ENCODE results near the gene INPP5A. TPM values are rescaled to one million over a fixed set of nuclear protein-coding genes. Genes with fewer than 3 reads are reported as not detected.

INPP5A gene
- total and polyA plus RNA-seq, 10 of the 15 experiments (the other 5 are each of a cell fraction or from before 2014, with no cell fraction given), result 0.52 to 15.0 (median 6.3) TPM

DNA sequence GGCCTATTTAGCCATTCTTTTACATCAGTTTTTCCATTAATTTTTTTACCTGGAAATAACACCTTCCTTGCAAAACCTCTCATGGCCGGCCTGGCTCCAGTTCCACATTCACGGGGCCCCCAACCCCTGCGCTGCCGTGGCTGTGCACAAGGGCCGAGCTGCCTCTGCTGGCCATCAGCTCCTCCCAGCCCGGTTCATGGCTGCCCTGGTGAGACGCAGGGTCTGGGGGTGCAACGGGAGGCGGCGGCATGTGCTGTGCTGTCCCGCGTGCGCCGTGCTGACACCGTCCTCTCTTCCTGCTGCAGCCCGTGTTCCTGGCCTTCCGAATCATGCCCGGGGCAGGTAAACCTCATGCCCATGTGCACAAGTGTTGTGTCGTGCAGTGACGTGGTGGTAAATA is 244.0 kb downstream of the INPP5A start:
- no peak overlapping the region for H3K27ac ChIP-seq (ENCODE audit: control insufficient read depth, insufficient read depth)
- BruUV-seq (replicated peaks), result no TSS peak
- TF ChIP-seq MTA2 (IDR thresholded peaks at IDR 0.05; ENCODE audit: low read depth) (no peak), ZNF274 (IDR thresholded peaks at IDR 0.05; ENCODE audit: insufficient read depth, insufficient read length) (no peak), NR2C1 (IDR thresholded peaks at IDR 0.05) (no peak), BACH1 (IDR thresholded peaks at IDR 0.05; ENCODE audit: borderline replicate concordance) (no peak), ESRRA (IDR thresholded peaks at IDR 0.05; ENCODE audit: low read length) (no peak), IKZF2 (IDR thresholded peaks at IDR 0.05) (no peak), HDAC2 (IDR thresholded peaks at IDR 0.05) (no peak), NFXL1 (IDR thresholded peaks at IDR 0.05; ENCODE audit: borderline replicate concordance) (no peak)
- TF ChIP-seq, protein P1, sequence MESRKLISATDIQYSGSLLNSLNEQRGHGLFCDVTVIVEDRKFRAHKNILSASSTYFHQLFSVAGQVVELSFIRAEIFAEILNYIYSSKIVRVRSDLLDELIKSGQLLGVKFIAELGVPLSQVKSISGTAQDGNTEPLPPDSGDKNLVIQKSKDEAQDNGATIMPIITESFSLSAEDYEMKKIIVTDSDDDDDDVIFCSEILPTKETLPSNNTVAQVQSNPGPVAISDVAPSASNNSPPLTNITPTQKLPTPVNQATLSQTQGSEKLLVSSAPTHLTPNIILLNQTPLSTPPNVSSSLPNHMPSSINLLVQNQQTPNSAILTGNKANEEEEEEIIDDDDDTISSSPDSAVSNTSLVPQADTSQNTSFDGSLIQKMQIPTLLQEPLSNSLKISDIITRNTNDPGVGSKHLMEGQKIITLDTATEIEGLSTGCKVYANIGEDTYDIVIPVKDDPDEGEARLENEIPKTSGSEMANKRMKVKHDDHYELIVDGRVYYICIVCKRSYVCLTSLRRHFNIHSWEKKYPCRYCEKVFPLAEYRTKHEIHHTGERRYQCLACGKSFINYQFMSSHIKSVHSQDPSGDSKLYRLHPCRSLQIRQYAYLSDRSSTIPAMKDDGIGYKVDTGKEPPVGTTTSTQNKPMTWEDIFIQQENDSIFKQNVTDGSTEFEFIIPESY (IDR thresholded peaks at IDR 0.05), result no peak
- TF ChIP-seq, protein P2, sequence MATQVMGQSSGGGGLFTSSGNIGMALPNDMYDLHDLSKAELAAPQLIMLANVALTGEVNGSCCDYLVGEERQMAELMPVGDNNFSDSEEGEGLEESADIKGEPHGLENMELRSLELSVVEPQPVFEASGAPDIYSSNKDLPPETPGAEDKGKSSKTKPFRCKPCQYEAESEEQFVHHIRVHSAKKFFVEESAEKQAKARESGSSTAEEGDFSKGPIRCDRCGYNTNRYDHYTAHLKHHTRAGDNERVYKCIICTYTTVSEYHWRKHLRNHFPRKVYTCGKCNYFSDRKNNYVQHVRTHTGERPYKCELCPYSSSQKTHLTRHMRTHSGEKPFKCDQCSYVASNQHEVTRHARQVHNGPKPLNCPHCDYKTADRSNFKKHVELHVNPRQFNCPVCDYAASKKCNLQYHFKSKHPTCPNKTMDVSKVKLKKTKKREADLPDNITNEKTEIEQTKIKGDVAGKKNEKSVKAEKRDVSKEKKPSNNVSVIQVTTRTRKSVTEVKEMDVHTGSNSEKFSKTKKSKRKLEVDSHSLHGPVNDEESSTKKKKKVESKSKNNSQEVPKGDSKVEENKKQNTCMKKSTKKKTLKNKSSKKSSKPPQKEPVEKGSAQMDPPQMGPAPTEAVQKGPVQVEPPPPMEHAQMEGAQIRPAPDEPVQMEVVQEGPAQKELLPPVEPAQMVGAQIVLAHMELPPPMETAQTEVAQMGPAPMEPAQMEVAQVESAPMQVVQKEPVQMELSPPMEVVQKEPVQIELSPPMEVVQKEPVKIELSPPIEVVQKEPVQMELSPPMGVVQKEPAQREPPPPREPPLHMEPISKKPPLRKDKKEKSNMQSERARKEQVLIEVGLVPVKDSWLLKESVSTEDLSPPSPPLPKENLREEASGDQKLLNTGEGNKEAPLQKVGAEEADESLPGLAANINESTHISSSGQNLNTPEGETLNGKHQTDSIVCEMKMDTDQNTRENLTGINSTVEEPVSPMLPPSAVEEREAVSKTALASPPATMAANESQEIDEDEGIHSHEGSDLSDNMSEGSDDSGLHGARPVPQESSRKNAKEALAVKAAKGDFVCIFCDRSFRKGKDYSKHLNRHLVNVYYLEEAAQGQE (IDR thresholded peaks at IDR 0.05; ENCODE audit: low read depth, low read length), result no peak
- TF ChIP-seq, protein P3, sequence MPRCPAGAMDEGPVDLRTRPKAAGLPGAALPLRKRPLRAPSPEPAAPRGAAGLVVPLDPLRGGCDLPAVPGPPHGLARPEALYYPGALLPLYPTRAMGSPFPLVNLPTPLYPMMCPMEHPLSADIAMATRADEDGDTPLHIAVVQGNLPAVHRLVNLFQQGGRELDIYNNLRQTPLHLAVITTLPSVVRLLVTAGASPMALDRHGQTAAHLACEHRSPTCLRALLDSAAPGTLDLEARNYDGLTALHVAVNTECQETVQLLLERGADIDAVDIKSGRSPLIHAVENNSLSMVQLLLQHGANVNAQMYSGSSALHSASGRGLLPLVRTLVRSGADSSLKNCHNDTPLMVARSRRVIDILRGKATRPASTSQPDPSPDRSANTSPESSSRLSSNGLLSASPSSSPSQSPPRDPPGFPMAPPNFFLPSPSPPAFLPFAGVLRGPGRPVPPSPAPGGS (IDR thresholded peaks at IDR 0.05; ENCODE audit: borderline replicate concordance, insufficient read depth, low read depth, low read length, poor library complexity, severe bottlenecking), result no peak
- ChIA-PET CTCF (no interaction called here), POLR2A (no interaction called here), RAD21 (ENCODE audit: unreplicated experiment) (no interaction called here), SMC1A (ENCODE audit: uncharacterized antibody, unreplicated experiment) (no interaction called here)
- intact Hi-C loops (cut with micrococcal nuclease; ENCODE audit: unreplicated experiment) (no loop called here), in situ Hi-C loops (cut with MboI) (no loop called here)
- 92% methylated on average over 20 of the region's 20 CpGs for WGBS (ENCODE audit: insufficient coverage, insufficient replicate concordance, low lambda C conversion rate, missing lambda C conversion rate)
- no peak overlapping the region for H3K4me3 ChIP-seq
- H3K4me1 ChIP-seq (ENCODE audit: control insufficient read depth, insufficient read depth, low read length), result no peaks in the 10 kb centered on the region
- H4K20me1 ChIP-seq (ENCODE audit: control insufficient read depth, insufficient read depth), result no peaks in the 10 kb centered on the region
- DNase-seq (ENCODE audit: low read depth, low spot score), result no peak
- no peaks in the 10 kb centered on the region; the same call in 2 of the 3 replicates for H3K9me3 ChIP-seq (replicated peaks; ENCODE audit: control insufficient read depth, insufficient read depth, low read length)
- FAIRE-seq, result no peak
- no peaks in the 10 kb centered on the region; a peak in 1 of 4 replicates for H3K36me3 ChIP-seq (ENCODE audit: control insufficient read depth in 2 of 2, insufficient read depth in 2 of 2, low read length in 1 of 2)
- no peak overlapping the region for H3K9ac ChIP-seq (ENCODE audit: control insufficient read depth, insufficient read depth, low read length)
- H2AFZ ChIP-seq (ENCODE audit: control insufficient read depth, low read depth, low read length), result no peak overlapping the region
- H3K4me2 ChIP-seq (ENCODE audit: control insufficient read depth, insufficient read depth), result no peak overlapping the region
- H3K79me2 ChIP-seq (ENCODE audit: control insufficient read depth, insufficient read depth, low read length), result no peaks in the 10 kb centered on the region
- ATAC-seq, result no peak
- H3K27me3 ChIP-seq (replicated peaks in 1 of 2; ENCODE audit: control insufficient read depth in 2 of 2, insufficient read depth in 2 of 2, low read length in 1 of 2), result no peaks in the 10 kb centered on the region

All from GM12878 (cell line).